ENCODE data around the gene PAIP2.

Gene PAIP2

GRCh38 chr5:139368613-139369012, 27.0 kb downstream of the PAIP2 start:
- Histone ChIP-seq H3K4me3 (ENCODE audit: severe bottlenecking) (no peak overlapping the region), H3K27ac (ENCODE audit: poor library complexity, severe bottlenecking) (no peak overlapping the region), H3K9me3 (ENCODE audit: severe bottlenecking) (no peaks in the 10 kb centered on the region), H3K36me3 (ENCODE audit: low read depth) (peaks cover 86% of the 10 kb centered on the region), H3K4me1 (ENCODE audit: insufficient read depth, poor library complexity, severe bottlenecking) (peaks cover 5% of the 10 kb centered on the region), H3K27me3 (ENCODE audit: insufficient read depth, poor library complexity, severe bottlenecking) (no peaks in the 10 kb centered on the region)
- DNase-seq (ENCODE audit: low spot score) (no peak), ATAC-seq (ENCODE audit: low read depth) (no peak)
- TF ChIP-seq, protein P1, sequence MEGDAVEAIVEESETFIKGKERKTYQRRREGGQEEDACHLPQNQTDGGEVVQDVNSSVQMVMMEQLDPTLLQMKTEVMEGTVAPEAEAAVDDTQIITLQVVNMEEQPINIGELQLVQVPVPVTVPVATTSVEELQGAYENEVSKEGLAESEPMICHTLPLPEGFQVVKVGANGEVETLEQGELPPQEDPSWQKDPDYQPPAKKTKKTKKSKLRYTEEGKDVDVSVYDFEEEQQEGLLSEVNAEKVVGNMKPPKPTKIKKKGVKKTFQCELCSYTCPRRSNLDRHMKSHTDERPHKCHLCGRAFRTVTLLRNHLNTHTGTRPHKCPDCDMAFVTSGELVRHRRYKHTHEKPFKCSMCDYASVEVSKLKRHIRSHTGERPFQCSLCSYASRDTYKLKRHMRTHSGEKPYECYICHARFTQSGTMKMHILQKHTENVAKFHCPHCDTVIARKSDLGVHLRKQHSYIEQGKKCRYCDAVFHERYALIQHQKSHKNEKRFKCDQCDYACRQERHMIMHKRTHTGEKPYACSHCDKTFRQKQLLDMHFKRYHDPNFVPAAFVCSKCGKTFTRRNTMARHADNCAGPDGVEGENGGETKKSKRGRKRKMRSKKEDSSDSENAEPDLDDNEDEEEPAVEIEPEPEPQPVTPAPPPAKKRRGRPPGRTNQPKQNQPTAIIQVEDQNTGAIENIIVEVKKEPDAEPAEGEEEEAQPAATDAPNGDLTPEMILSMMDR (IDR thresholded peaks at IDR 0.05; ENCODE audit: poor library complexity, severe bottlenecking) = peak; percentile 29

DNA sequence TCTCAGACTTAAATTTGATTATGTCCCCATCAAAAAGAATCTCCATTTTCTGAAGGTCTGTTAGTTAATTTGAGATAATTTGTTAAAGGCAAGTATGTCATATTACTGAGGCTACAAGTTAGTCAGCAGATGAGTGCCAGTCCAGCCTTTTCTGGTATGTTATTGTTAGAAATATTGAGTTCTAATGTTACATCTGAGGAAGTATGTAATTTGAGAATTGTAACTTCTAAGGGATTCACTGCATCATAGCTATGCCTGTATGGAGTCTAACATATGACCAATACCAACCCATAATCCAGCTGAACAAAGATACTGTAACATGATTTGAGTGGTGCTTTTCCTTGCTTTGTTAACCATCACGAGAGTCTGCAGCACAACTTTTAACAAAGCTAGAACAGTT, 27.5 kb downstream of the PAIP2 start:
- Histone ChIP-seq H3K36me3 (ENCODE audit: low read depth) (peaks cover 81% of the 10 kb centered on the region), H3K9me3 (ENCODE audit: severe bottlenecking) (no peaks in the 10 kb centered on the region), H3K4me3 (ENCODE audit: severe bottlenecking) (no peak overlapping the region), H3K4me1 (ENCODE audit: insufficient read depth, poor library complexity, severe bottlenecking) (peaks cover 10% of the 10 kb centered on the region), H3K27me3 (ENCODE audit: insufficient read depth, poor library complexity, severe bottlenecking) (no peaks in the 10 kb centered on the region), H3K27ac (ENCODE audit: poor library complexity, severe bottlenecking) (no peak overlapping the region)
- TF ChIP-seq, protein P1 (IDR thresholded peaks at IDR 0.05; ENCODE audit: poor library complexity, severe bottlenecking) = no peak
- ATAC-seq (ENCODE audit: low read depth) (no peak), DNase-seq (ENCODE audit: low spot score) (no peak)

DNA sequence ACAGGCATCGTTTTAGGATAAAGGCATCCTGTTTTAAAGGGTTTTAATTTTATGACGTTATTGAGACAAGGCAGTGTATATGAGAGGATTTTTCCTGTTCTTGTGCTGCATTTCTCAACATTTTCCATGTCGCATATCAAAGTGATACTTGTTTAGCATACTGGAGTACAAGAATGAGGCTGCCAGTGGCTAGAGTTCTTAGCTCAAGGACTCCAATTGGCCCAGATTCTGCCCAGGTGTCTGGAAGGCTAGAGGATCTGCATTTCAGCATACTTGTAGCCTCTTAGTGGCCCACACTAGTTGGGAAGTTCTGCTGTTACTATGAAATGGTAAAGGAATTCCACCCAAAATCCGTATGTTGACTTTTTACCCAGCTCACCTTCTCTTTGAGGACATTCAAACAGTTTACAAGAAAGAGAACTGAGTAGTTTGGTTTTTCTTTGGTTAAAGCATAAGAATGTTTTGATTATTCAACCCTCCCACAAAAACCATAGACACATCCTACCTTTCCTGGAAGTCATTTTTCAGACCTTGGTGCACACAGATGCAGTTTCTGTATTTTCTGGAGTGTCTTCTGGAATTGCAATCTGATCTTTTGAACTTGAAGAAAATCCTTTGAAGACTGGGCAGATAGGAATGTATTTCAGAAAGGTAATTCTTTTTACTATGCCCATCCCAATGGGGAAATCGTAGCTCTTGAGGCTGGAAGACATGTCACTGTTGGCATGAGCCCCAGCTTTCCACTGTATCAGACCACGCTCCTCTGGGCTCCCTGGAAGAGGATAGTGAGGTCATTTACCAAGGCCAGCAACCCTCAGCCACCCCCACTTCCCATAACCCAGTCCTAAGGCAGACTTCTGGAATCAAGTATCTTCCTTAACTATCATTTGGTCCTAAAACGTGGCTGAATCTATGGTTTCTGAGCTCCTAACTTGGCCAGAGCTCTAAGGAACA, 30.1 kb downstream of the PAIP2 start:
- Histone ChIP-seq H3K27me3 (ENCODE audit: insufficient read depth, poor library complexity, severe bottlenecking) (no peaks in the 10 kb centered on the region), H3K27ac (ENCODE audit: poor library complexity, severe bottlenecking) (peak overlapping the region; percentile 2), H3K9me3 (ENCODE audit: severe bottlenecking) (no peaks in the 10 kb centered on the region), H3K4me3 (ENCODE audit: severe bottlenecking) (no peak overlapping the region), H3K36me3 (ENCODE audit: low read depth) (peaks cover 55% of the 10 kb centered on the region), H3K4me1 (ENCODE audit: insufficient read depth, poor library complexity, severe bottlenecking) (peaks cover 10% of the 10 kb centered on the region)
- no peak for ATAC-seq (ENCODE audit: low read depth)
- TF ChIP-seq, protein P1 (IDR thresholded peaks at IDR 0.05; ENCODE audit: poor library complexity, severe bottlenecking) = no peak
- DNase-seq (ENCODE audit: low spot score) = no peak

- H3K27ac ChIP-seq (ENCODE audit: poor library complexity, severe bottlenecking) = no peak overlapping the region
- no peak for ATAC-seq (ENCODE audit: low read depth)
- no peaks in the 10 kb centered on the region for H3K9me3 ChIP-seq (ENCODE audit: severe bottlenecking)
- no peak for DNase-seq (ENCODE audit: low spot score)
- H3K36me3 ChIP-seq (ENCODE audit: low read depth) = peaks cover 25% of the 10 kb centered on the region
- TF ChIP-seq, protein P1 (IDR thresholded peaks at IDR 0.05; ENCODE audit: poor library complexity, severe bottlenecking) = no peak
- peaks cover 10% of the 10 kb centered on the region for H3K4me1 ChIP-seq (ENCODE audit: insufficient read depth, poor library complexity, severe bottlenecking)
- H3K4me3 ChIP-seq (ENCODE audit: severe bottlenecking) = no peak overlapping the region
- H3K27me3 ChIP-seq (ENCODE audit: insufficient read depth, poor library complexity, severe bottlenecking) = no peaks in the 10 kb centered on the region
Observed at GRCh38 chr5:139374909-139375308, 33.3 kb downstream of the PAIP2 start.

- Histone ChIP-seq H3K27me3 (ENCODE audit: insufficient read depth, poor library complexity, severe bottlenecking) (no peaks in the 10 kb centered on the region), H3K36me3 (ENCODE audit: low read depth) (peaks cover 12% of the 10 kb centered on the region), H3K4me3 (ENCODE audit: severe bottlenecking) (no peak overlapping the region), H3K4me1 (ENCODE audit: insufficient read depth, poor library complexity, severe bottlenecking) (peaks cover 10% of the 10 kb centered on the region), H3K27ac (ENCODE audit: poor library complexity, severe bottlenecking) (no peak overlapping the region), H3K9me3 (ENCODE audit: severe bottlenecking) (no peaks in the 10 kb centered on the region)
- TF ChIP-seq, protein P1 (IDR thresholded peaks at IDR 0.05; ENCODE audit: poor library complexity, severe bottlenecking) = no peak
- ATAC-seq (ENCODE audit: low read depth) (no peak), DNase-seq (ENCODE audit: low spot score) (no peak)
Observed at GRCh38 chr5:139376364-139376763, 34.7 kb downstream of the PAIP2 start.

Data from RWPE2 (cell line).